ENCODE data around the gene KDM6A. TPM values are rescaled to one million over a fixed set of nuclear protein-coding genes. Genes with fewer than 3 reads are reported as not detected.

KDM6A gene
- polyA plus RNA-seq, 1 donor from 2014 or later, result 25.1 TPM

- no peaks in the 10 kb centered on the region for H3F3A ChIP-seq (ENCODE audit: insufficient read depth, low read length, poor library complexity, severe bottlenecking)
- H3K9me2 ChIP-seq (ENCODE audit: insufficient read depth, low read length), result no peaks in the 10 kb centered on the region
- H2AFZ ChIP-seq (ENCODE audit: low read depth, low read length), result no peak overlapping the region
- H4K20me1 ChIP-seq (ENCODE audit: insufficient read depth), result no peaks in the 10 kb centered on the region
- H3K27me3 ChIP-seq (ENCODE audit: insufficient read depth, low read depth, low read length), result no peaks in the 10 kb centered on the region
- H3K9me3 ChIP-seq (ENCODE audit: low read length), result no peaks in the 10 kb centered on the region
- H3K4me2 ChIP-seq (ENCODE audit: low read length), result no peak overlapping the region
- H3K9ac ChIP-seq (ENCODE audit: low read length), result no peak overlapping the region
- TF ChIP-seq TAF1 (IDR thresholded peaks at IDR 0.05; ENCODE audit: low read depth) (no peak), REST (IDR thresholded peaks at IDR 0.05; ENCODE audit: borderline replicate concordance) (no peak), EZH2 (IDR thresholded peaks at IDR 0.05; ENCODE audit: borderline replicate concordance, insufficient read depth, low read length, poor library complexity, severe bottlenecking) (no peak), RAD21 (conservative IDR thresholded peaks at IDR 0.05) (no peak), CTCF (IDR thresholded peaks at IDR 0.05; ENCODE audit: poor library complexity, severe bottlenecking) (no peak), POLR2AphosphoS5 (IDR thresholded peaks at IDR 0.05) (no peak), MXI1 (conservative IDR thresholded peaks at IDR 0.05; ENCODE audit: poor library complexity, severe bottlenecking) (no peak)
- H3K36me3 ChIP-seq (ENCODE audit: insufficient read depth, low read length), result no peaks in the 10 kb centered on the region
- H3K4me3 ChIP-seq (ENCODE audit: low read length), result no peak overlapping the region
- H3K27ac ChIP-seq (ENCODE audit: low read length), result no peak overlapping the region
- no peaks in the 10 kb centered on the region for H3K79me2 ChIP-seq (replicated peaks; ENCODE audit: insufficient read depth, low read length)
Measured at GRCh38 chrX:45150821-45151220, 277.8 kb downstream of the KDM6A start.

GRCh38 chrX:45154033-45154360, 281.0 kb downstream of the KDM6A start:
- Histone ChIP-seq H4K20me1 (ENCODE audit: insufficient read depth) (no peaks in the 10 kb centered on the region), H3K27me3 (ENCODE audit: insufficient read depth, low read depth, low read length) (no peaks in the 10 kb centered on the region), H3K9ac (ENCODE audit: low read length) (no peak overlapping the region), H3F3A (ENCODE audit: insufficient read depth, low read length, poor library complexity, severe bottlenecking) (no peaks in the 10 kb centered on the region), H3K79me2 (replicated peaks; ENCODE audit: insufficient read depth, low read length) (no peaks in the 10 kb centered on the region), H3K4me3 (ENCODE audit: low read length) (no peak overlapping the region), H3K9me2 (ENCODE audit: insufficient read depth, low read length) (no peaks in the 10 kb centered on the region), H3K36me3 (ENCODE audit: insufficient read depth, low read length) (no peaks in the 10 kb centered on the region), H3K4me2 (ENCODE audit: low read length) (no peak overlapping the region), H3K9me3 (ENCODE audit: low read length) (no peaks in the 10 kb centered on the region), H2AFZ (ENCODE audit: low read depth, low read length) (no peak overlapping the region), H3K27ac (ENCODE audit: low read length) (no peak overlapping the region)
- no peak for TF ChIP-seq EZH2 (IDR thresholded peaks at IDR 0.05; ENCODE audit: borderline replicate concordance, insufficient read depth, low read length, poor library complexity, severe bottlenecking)

- Histone ChIP-seq H4K20me1 (ENCODE audit: insufficient read depth) (no peaks in the 10 kb centered on the region), H2AFZ (ENCODE audit: low read depth, low read length) (no peak overlapping the region), H3F3A (ENCODE audit: insufficient read depth, low read length, poor library complexity, severe bottlenecking) (no peaks in the 10 kb centered on the region), H3K9me2 (ENCODE audit: insufficient read depth, low read length) (no peaks in the 10 kb centered on the region), H3K36me3 (ENCODE audit: insufficient read depth, low read length) (no peaks in the 10 kb centered on the region), H3K9me3 (ENCODE audit: low read length) (no peaks in the 10 kb centered on the region), H3K4me3 (ENCODE audit: low read length) (no peak overlapping the region), H3K4me2 (ENCODE audit: low read length) (no peak overlapping the region), H3K27me3 (ENCODE audit: insufficient read depth, low read depth, low read length) (no peaks in the 10 kb centered on the region), H3K27ac (ENCODE audit: low read length) (no peak overlapping the region), H3K79me2 (replicated peaks; ENCODE audit: insufficient read depth, low read length) (no peaks in the 10 kb centered on the region), H3K9ac (ENCODE audit: low read length) (no peak overlapping the region)
- TF ChIP-seq CTCF (IDR thresholded peaks at IDR 0.05; ENCODE audit: poor library complexity, severe bottlenecking), result no peak
- no peak for TF ChIP-seq EZH2 (IDR thresholded peaks at IDR 0.05; ENCODE audit: borderline replicate concordance, insufficient read depth, low read length, poor library complexity, severe bottlenecking)
- no peak for TF ChIP-seq POLR2AphosphoS5 (IDR thresholded peaks at IDR 0.05)
- TF ChIP-seq TAF1 (IDR thresholded peaks at IDR 0.05; ENCODE audit: low read depth), result no peak
- no peak for TF ChIP-seq MXI1 (conservative IDR thresholded peaks at IDR 0.05; ENCODE audit: poor library complexity, severe bottlenecking)
- TF ChIP-seq EP300 (conservative IDR thresholded peaks at IDR 0.05; ENCODE audit: poor library complexity, severe bottlenecking), result no peak
- no peak for TF ChIP-seq SMC3 (conservative IDR thresholded peaks at IDR 0.05; ENCODE audit: poor library complexity)
- no peak for TF ChIP-seq REST (IDR thresholded peaks at IDR 0.05; ENCODE audit: borderline replicate concordance)
- no peak for TF ChIP-seq RAD21 (conservative IDR thresholded peaks at IDR 0.05)
Measured at GRCh38 chrX:45154462-45154861, 281.5 kb downstream of the KDM6A start.

Data from neural cell (in vitro differentiated cells).